Measurements from ENCODE around the gene OR51V1. TPM values are rescaled to one million over a fixed set of nuclear protein-coding genes. Genes with fewer than 3 reads are reported as not detected.

The OR51V1 gene
- total RNA-seq, 1 experiment from 2014 or later: not detected

DNA sequence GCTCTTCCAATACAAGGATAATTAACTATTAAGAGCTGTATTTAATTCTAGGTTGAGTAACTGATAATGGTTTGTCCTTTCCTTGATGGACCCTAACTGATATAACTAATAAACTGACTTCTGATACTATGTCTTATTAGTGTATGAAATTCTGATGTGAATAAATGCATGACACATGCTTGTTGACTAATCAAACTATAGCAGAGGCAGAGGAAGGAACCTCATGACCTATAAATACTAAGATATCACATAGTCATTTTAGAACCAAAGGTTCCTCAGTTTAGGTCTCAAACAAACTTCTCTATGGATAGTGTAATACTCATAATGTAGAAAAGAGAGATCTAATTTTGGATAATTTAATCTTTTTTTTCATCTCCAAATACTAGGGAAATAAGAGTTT is 38.6 kb upstream of the OR51V1 start:
- Histone ChIP-seq H3K4me2 (ENCODE audit: low read length) (no peak overlapping the region), H3K9me2 (replicated peaks; ENCODE audit: low read length) (no peaks in the 10 kb centered on the region), H3K27me3 (ENCODE audit: low read length) (no peaks in the 10 kb centered on the region), H4K20me1 (ENCODE audit: low read length) (no peaks in the 10 kb centered on the region), H3K79me2 (ENCODE audit: low read length) (no peaks in the 10 kb centered on the region), H3K36me3 (ENCODE audit: low read depth, low read length) (no peaks in the 10 kb centered on the region), H3F3A (ENCODE audit: low read length, unreplicated experiment) (no peaks in the 10 kb centered on the region), H3K9ac (ENCODE audit: low read length) (no peak overlapping the region), H3K4me1 (ENCODE audit: insufficient read depth, low read length) (no peaks in the 10 kb centered on the region), H3K9me3 (ENCODE audit: low read length) (no peaks in the 10 kb centered on the region), H3K27ac (ENCODE audit: low read length) (no peak overlapping the region), H3K4me3 (ENCODE audit: low read length) (no peak overlapping the region), H2AFZ (ENCODE audit: low read length) (no peak overlapping the region)
- ChIA-PET CTCF (no interaction called here), POLR2A (ENCODE audit: unreplicated experiment) (no interaction called here)
- TF ChIP-seq EZH2 (IDR thresholded peaks at IDR 0.05; ENCODE audit: low read length, unreplicated experiment) (no peak), EZH2phosphoT487 (IDR thresholded peaks at IDR 0.05; ENCODE audit: borderline replicate concordance, low read length) (no peak)
- TF ChIP-seq, protein P1, sequence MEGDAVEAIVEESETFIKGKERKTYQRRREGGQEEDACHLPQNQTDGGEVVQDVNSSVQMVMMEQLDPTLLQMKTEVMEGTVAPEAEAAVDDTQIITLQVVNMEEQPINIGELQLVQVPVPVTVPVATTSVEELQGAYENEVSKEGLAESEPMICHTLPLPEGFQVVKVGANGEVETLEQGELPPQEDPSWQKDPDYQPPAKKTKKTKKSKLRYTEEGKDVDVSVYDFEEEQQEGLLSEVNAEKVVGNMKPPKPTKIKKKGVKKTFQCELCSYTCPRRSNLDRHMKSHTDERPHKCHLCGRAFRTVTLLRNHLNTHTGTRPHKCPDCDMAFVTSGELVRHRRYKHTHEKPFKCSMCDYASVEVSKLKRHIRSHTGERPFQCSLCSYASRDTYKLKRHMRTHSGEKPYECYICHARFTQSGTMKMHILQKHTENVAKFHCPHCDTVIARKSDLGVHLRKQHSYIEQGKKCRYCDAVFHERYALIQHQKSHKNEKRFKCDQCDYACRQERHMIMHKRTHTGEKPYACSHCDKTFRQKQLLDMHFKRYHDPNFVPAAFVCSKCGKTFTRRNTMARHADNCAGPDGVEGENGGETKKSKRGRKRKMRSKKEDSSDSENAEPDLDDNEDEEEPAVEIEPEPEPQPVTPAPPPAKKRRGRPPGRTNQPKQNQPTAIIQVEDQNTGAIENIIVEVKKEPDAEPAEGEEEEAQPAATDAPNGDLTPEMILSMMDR (conservative IDR thresholded peaks at IDR 0.05; ENCODE audit: low read depth, low read length): no peak
- intact Hi-C loops (cut with micrococcal nuclease): no loop called here
- no TSS peak for BruUV-seq (replicated peaks)
- ATAC-seq (no peak), DNase-seq (no peak)

DNA sequence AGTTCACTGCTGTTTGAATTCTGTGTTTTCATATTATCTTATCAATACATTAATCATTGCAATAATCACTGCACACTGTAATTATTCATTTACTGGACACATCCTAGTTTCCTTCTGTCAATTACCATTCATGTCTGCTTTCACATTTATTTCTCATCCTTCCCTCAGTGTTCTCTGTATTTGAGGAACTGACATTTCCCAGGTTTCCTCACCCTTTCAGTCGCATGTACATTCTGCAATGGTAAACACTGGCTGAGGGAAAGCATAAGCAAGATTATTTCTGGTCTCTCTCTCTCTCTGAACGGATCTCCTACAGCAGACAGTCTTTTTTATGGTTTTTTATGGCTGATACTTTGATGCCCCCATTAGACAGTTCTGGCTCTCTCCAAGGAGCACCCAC is 38.0 kb upstream of the OR51V1 start:
- no peaks in the 10 kb centered on the region for H3K79me2 ChIP-seq (ENCODE audit: low read length)
- H3K9ac ChIP-seq (ENCODE audit: low read length): no peak overlapping the region
- no peaks in the 10 kb centered on the region for H3K4me1 ChIP-seq (ENCODE audit: insufficient read depth, low read length)
- ChIA-PET POLR2A (ENCODE audit: unreplicated experiment) (no interaction called here), CTCF (no interaction called here)
- H4K20me1 ChIP-seq (ENCODE audit: low read length): no peaks in the 10 kb centered on the region
- H2AFZ ChIP-seq (ENCODE audit: low read length): no peak overlapping the region
- DNase-seq (no peak), ATAC-seq (no peak)
- no TSS peak for BruUV-seq (replicated peaks)
- no peaks in the 10 kb centered on the region for H3K27me3 ChIP-seq (ENCODE audit: low read length)
- H3K4me2 ChIP-seq (ENCODE audit: low read length): no peak overlapping the region
- no peak overlapping the region for H3K4me3 ChIP-seq (ENCODE audit: low read length)
- no peaks in the 10 kb centered on the region for H3K9me2 ChIP-seq (replicated peaks; ENCODE audit: low read length)
- H3K36me3 ChIP-seq (ENCODE audit: low read depth, low read length): no peaks in the 10 kb centered on the region
- no peaks in the 10 kb centered on the region for H3F3A ChIP-seq (ENCODE audit: low read length, unreplicated experiment)
- intact Hi-C loops (cut with micrococcal nuclease): no loop called here
- TF ChIP-seq EZH2phosphoT487 (IDR thresholded peaks at IDR 0.05; ENCODE audit: borderline replicate concordance, low read length) (no peak), EZH2 (IDR thresholded peaks at IDR 0.05; ENCODE audit: low read length, unreplicated experiment) (no peak)
- TF ChIP-seq, protein P1 (conservative IDR thresholded peaks at IDR 0.05; ENCODE audit: low read depth, low read length): no peak
- H3K9me3 ChIP-seq (ENCODE audit: low read length): no peaks in the 10 kb centered on the region
- no peak overlapping the region for H3K27ac ChIP-seq (ENCODE audit: low read length)

DNA sequence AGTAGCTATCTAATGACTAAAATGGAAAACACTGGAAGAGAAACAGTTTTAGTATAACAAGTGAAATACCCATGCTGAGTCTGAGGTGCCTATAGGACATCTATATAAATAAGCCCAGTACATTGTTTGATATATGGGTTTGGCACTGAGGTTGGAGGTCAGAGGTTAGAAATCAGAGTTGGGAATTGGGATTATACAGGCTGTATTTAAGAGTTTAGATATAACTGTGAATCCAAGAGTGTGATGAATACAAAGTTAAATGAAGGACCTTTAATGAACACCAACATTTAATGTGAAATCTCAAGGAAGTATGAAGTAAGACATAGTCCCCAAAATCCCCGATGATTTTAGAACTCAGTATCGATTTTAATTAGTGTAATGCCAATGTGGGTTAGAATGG is 36.9 kb upstream of the OR51V1 start:
- BruUV-seq (replicated peaks): no TSS peak
- Histone ChIP-seq H3K9ac (ENCODE audit: low read length) (no peak overlapping the region), H3K79me2 (ENCODE audit: low read length) (no peaks in the 10 kb centered on the region), H4K20me1 (ENCODE audit: low read length) (no peaks in the 10 kb centered on the region), H3F3A (ENCODE audit: low read length, unreplicated experiment) (no peaks in the 10 kb centered on the region), H3K4me1 (ENCODE audit: insufficient read depth, low read length) (no peaks in the 10 kb centered on the region), H2AFZ (ENCODE audit: low read length) (no peak overlapping the region), H3K4me2 (ENCODE audit: low read length) (no peak overlapping the region), H3K27me3 (ENCODE audit: low read length) (no peaks in the 10 kb centered on the region), H3K4me3 (ENCODE audit: low read length) (no peak overlapping the region), H3K9me2 (replicated peaks; ENCODE audit: low read length) (no peaks in the 10 kb centered on the region), H3K9me3 (ENCODE audit: low read length) (no peaks in the 10 kb centered on the region), H3K27ac (ENCODE audit: low read length) (no peak overlapping the region), H3K36me3 (ENCODE audit: low read depth, low read length) (no peaks in the 10 kb centered on the region)
- CTCF ChIA-PET: interaction anchor here (0.6 kb wide), 1 partner anchor 39 kb away, joined by 3 read pairs; no protein-coding TSS in a partner anchor
- POLR2A ChIA-PET (ENCODE audit: unreplicated experiment): no interaction called here
- ATAC-seq: no peak
- TF ChIP-seq EZH2 (IDR thresholded peaks at IDR 0.05; ENCODE audit: low read length, unreplicated experiment): no peak
- no peak for TF ChIP-seq EZH2phosphoT487 (IDR thresholded peaks at IDR 0.05; ENCODE audit: borderline replicate concordance, low read length)
- TF ChIP-seq, protein P1 (conservative IDR thresholded peaks at IDR 0.05; ENCODE audit: low read depth, low read length): no peak
- DNase-seq: no peak
- intact Hi-C loops (cut with micrococcal nuclease): no loop called here

All from PC-3 (cell line).